HG03064 (cell line): ENCODE results near the gene COBL.

ENCODE experiments used
- ATAC-seq: cut with Tn5 transposase; IDR thresholded peaks from one replicate; pipeline ENCODE4 v1.9.1; 2021; ENCODE audit warnings: low read depth; ENCODE audit not compliant: unreplicated experiment

The COBL gene

GRCh38 chr7:51069411-51070083 lies 247.1 kb downstream of the COBL start:
- ATAC-seq, result no peak

GRCh38 chr7:51068401-51068800 lies 248.2 kb downstream of the COBL start:
- no peak for ATAC-seq

GRCh38 chr7:51067757-51068156 lies 248.9 kb downstream of the COBL start:
- ATAC-seq, result no peak

GRCh38 chr7:51067258-51067657 lies 249.4 kb downstream of the COBL start:
- ATAC-seq, result no peak

- no peak for ATAC-seq
Measured at GRCh38 chr7:51066405-51066882, 250.2 kb downstream of the COBL start.

- ATAC-seq, result no peak
Measured at GRCh38 chr7:51065766-51066165, 250.8 kb downstream of the COBL start.

- ATAC-seq, result no peak
Measured at GRCh38 chr7:51064688-51065087, 251.9 kb downstream of the COBL start.

- ATAC-seq, result no peak
Measured at GRCh38 chr7:51062222-51062987, 254.2 kb downstream of the COBL start.

GRCh38 chr7:51060536-51060935 lies 256.1 kb downstream of the COBL start:
- no peak for ATAC-seq

- ATAC-seq, result no peak
Measured at GRCh38 chr7:51059504-51060142, 257.0 kb downstream of the COBL start.

GRCh38 chr7:51058764-51059163 lies 257.8 kb downstream of the COBL start:
- ATAC-seq, result no peak

GRCh38 chr7:51055039-51055840 lies 261.4 kb downstream of the COBL start:
- ATAC-seq, result no peak

- ATAC-seq, result no peak
Measured at GRCh38 chr7:51054231-51054630, 262.4 kb downstream of the COBL start.

GRCh38 chr7:51053160-51053925 lies 263.3 kb downstream of the COBL start:
- no peak for ATAC-seq

- ATAC-seq, result no peak
Measured at GRCh38 chr7:51046482-51046881, 270.1 kb downstream of the COBL start.

- no peak for ATAC-seq
Measured at GRCh38 chr7:51046103-51046466, 270.5 kb downstream of the COBL start.

GRCh38 chr7:51045319-51046102 lies 271.1 kb downstream of the COBL start:
- no peak for ATAC-seq

- ATAC-seq, result no peak
Measured at GRCh38 chr7:51043461-51043860, 273.1 kb downstream of the COBL start.

GRCh38 chr7:51040787-51041186 lies 275.8 kb downstream of the COBL start:
- no peak for ATAC-seq
